WTC11 (cell line): ENCODE data around the gene ARHGAP26. TPM values are rescaled to one million over a fixed set of nuclear protein-coding genes. Genes with fewer than 3 reads are reported as not detected.

Source experiments
- ATAC-seq: fragments of 200-7000 bp; cut with Tn5 transposase; 2 replicates; pipeline ENCODE4 v1.10.0; 2021; ENCODE audit warnings: mild to moderate bottlenecking, moderate library complexity
- CTCF ChIA-PET: fragments of 300-600 bp; sonication (Branson Sonifier 250); formaldehyde crosslinking; loops from one replicate; lab custom pipeline; 2021; ENCODE audit warnings: antibody characterized with exemption; lab: Charles Lee
- POLR2A ChIA-PET: fragments of 350-600 bp; sonication (Branson Sonifier 250); formaldehyde crosslinking; loops from one replicate; lab custom pipeline; 2021; ENCODE audit warnings: antibody characterized with exemption; lab: Charles Lee
- DNase-seq: peaks from one replicate; pipeline ENCODE4 v3.0.0; 2021; ENCODE audit warnings: low spot score
- H3K27ac Mint-ChIP-seq: 2 replicates; pipeline ENCODE4 v1.8.0; 2021; ENCODE audit warnings: mixed read lengths
- H3K27me3 Mint-ChIP-seq: 2 replicates; pipeline ENCODE4 v1.8.0; 2021; ENCODE audit warnings: low read depth, mild to moderate bottlenecking, moderate library complexity, mixed read lengths
- H3K36me3 Mint-ChIP-seq: 2 replicates; pipeline ENCODE4 v1.8.0; 2021; ENCODE audit warnings: mixed read lengths
- H3K4me1 Mint-ChIP-seq: 2 replicates; pipeline ENCODE4 v1.8.0; 2022; ENCODE audit warnings: mixed read lengths
- H3K4me3 Mint-ChIP-seq: 2 replicates; pipeline ENCODE4 v1.8.0; 2021; ENCODE audit warnings: mild to moderate bottlenecking, moderate library complexity, mixed read lengths
- H3K9me3 Mint-ChIP-seq: 2 replicates; pipeline ENCODE4 v1.8.0; 2021; ENCODE audit warnings: mixed read lengths
- ATF2 ChIP-seq: sonication (generic); formaldehyde crosslinking; IDR thresholded peaks from 2 replicates; pipeline ENCODE4 v1.8.1; 2022; ENCODE audit warnings: low read depth, missing genetic modification reagents, borderline replicate concordance
- ATF3 ChIP-seq: sonication (generic); formaldehyde crosslinking; conservative IDR thresholded peaks from 2 replicates; pipeline ENCODE4 v1.8.1; 2022; ENCODE audit warnings: mild to moderate bottlenecking, missing genetic modification reagents
- CREM ChIP-seq: sonication (generic); formaldehyde crosslinking; IDR thresholded peaks from 2 replicates; pipeline ENCODE4 v1.8.1; 2022; ENCODE audit warnings: mild to moderate bottlenecking, missing genetic modification reagents, moderate library complexity
- EMX1 ChIP-seq: fragments of 250-450 bp; sonication (Bioruptor Pico); IDR thresholded peaks from 2 replicates; pipeline ENCODE4 v1.8.0; 2021; ENCODE audit warnings: mild to moderate bottlenecking
- ERG ChIP-seq: fragments of 250-450 bp; sonication (Bioruptor Pico); IDR thresholded peaks from 2 replicates; pipeline ENCODE4 v1.8.0; 2021; ENCODE audit warnings: mild to moderate bottlenecking
- ESRRA ChIP-seq: sonication (generic); formaldehyde crosslinking; IDR thresholded peaks from 2 replicates; pipeline ENCODE4 v1.8.1; 2022; ENCODE audit warnings: mild to moderate bottlenecking, missing genetic modification reagents, borderline replicate concordance
- FOXK1 ChIP-seq: sonication (generic); formaldehyde crosslinking; IDR thresholded peaks from 2 replicates; pipeline ENCODE4 v1.8.0; 2022; ENCODE audit warnings: mild to moderate bottlenecking, moderate library complexity, missing genetic modification reagents
- GRHL2 ChIP-seq: fragments of 250-450 bp; sonication (Bioruptor Pico); IDR thresholded peaks from 2 replicates; pipeline ENCODE4 v1.8.0; 2022; ENCODE audit warnings: mild to moderate bottlenecking, moderate library complexity; ENCODE audit not compliant: insufficient replicate concordance, severe bottlenecking
- IRF1 ChIP-seq: sonication (generic); formaldehyde crosslinking; IDR thresholded peaks from 2 replicates; pipeline ENCODE4 v1.8.0; 2023; ENCODE audit warnings: missing genetic modification reagents
- IRF2 ChIP-seq: sonication (generic); formaldehyde crosslinking; IDR thresholded peaks from 2 replicates; pipeline ENCODE4 v1.8.0; 2022; ENCODE audit warnings: low read depth, missing genetic modification reagents, borderline replicate concordance
- NFATC4 ChIP-seq: fragments of 250-450 bp; sonication (Bioruptor Pico); IDR thresholded peaks from 2 replicates; pipeline ENCODE4 v1.9.0; 2021; ENCODE audit warnings: mild to moderate bottlenecking
- NR3C1 ChIP-seq: sonication (generic); formaldehyde crosslinking; conservative IDR thresholded peaks from 2 replicates; pipeline ENCODE4 v1.8.1; 2023; ENCODE audit warnings: low read depth, mild to moderate bottlenecking, missing genetic modification reagents
- OVOL2 ChIP-seq: fragments of 250-450 bp; sonication (Bioruptor Pico); IDR thresholded peaks from 2 replicates; pipeline ENCODE4 v1.9.0; 2021; ENCODE audit warnings: mild to moderate bottlenecking, borderline replicate concordance
- SMAD4 ChIP-seq: sonication (generic); formaldehyde crosslinking; IDR thresholded peaks from 2 replicates; pipeline ENCODE4 v1.8.0; 2022; ENCODE audit warnings: mild to moderate bottlenecking, missing genetic modification reagents
- SP1 ChIP-seq: sonication (generic); formaldehyde crosslinking; conservative IDR thresholded peaks from 2 replicates; pipeline ENCODE4 v1.8.1; 2022; ENCODE audit warnings: missing genetic modification reagents
- TCF7 ChIP-seq: sonication (generic); formaldehyde crosslinking; IDR thresholded peaks from 2 replicates; pipeline ENCODE4 v1.8.0; 2022; ENCODE audit warnings: mild to moderate bottlenecking, low read depth, missing genetic modification reagents, moderate library complexity
- USF1 ChIP-seq: sonication (generic); formaldehyde crosslinking; IDR thresholded peaks from 2 replicates; pipeline ENCODE4 v1.8.0; 2022; ENCODE audit warnings: mild to moderate bottlenecking, missing genetic modification reagents
- ZNF138 ChIP-seq: sonication (generic); formaldehyde crosslinking; conservative IDR thresholded peaks from 2 replicates; pipeline ENCODE4 v1.8.1; 2022; ENCODE audit warnings: mild to moderate bottlenecking, moderate library complexity, missing genetic modification reagents
- ZNF425 ChIP-seq: fragments of 250-450 bp; sonication (Bioruptor Pico); conservative IDR thresholded peaks from 2 replicates; pipeline ENCODE4 v1.9.0; 2021; ENCODE audit warnings: mild to moderate bottlenecking
- ZSCAN18 ChIP-seq: fragments of 250-450 bp; sonication (Bioruptor Pico); IDR thresholded peaks from 2 replicates; pipeline ENCODE4 v2.1.2; 2022; ENCODE audit warnings: mild to moderate bottlenecking, moderate library complexity
- total RNA-seq: library from RNA; stranded (reverse); gene quantifications from 3 replicates; pipeline ENCODE4 v1.2.3, GENCODE V29; 2021

The ARHGAP26 gene
- total RNA-seq, 1 experiment from 2014 or later, result 22.3 TPM

GRCh38 chr5:143063175-143063970 lies 293.2 kb downstream of the ARHGAP26 start:
- peaks cover 9% of the 10 kb centered on the region for H3K36me3 Mint-ChIP-seq

GRCh38 chr5:143064218-143064641 lies 294.1 kb downstream of the ARHGAP26 start:
- no peaks in the 10 kb centered on the region for H3K27me3 Mint-ChIP-seq
- H3K4me3 Mint-ChIP-seq, result no peak overlapping the region
- peaks cover 3% of the 10 kb centered on the region; the same call in 1 of the 2 replicates for H3K36me3 Mint-ChIP-seq
- POLR2A ChIA-PET, result interaction anchor here (0.5 to 0.7 kb wide), 2 partner anchors 12 to 818 kb away, joined by 3 to 5 read pairs; no protein-coding TSS in a partner anchor
- DNase-seq, result no peak
- H3K4me1 Mint-ChIP-seq, result peaks cover 50% of the 10 kb centered on the region
- H3K9me3 Mint-ChIP-seq, result no peaks in the 10 kb centered on the region
- TF ChIP-seq SP1 (CRISPR knock-in tag), result no peak
- no peak for TF ChIP-seq EMX1
- TF ChIP-seq NFATC4, result no peak
- TF ChIP-seq ESRRA (CRISPR knock-in tag), result no peak
- TF ChIP-seq CREM (CRISPR knock-in tag), result no peak
- no peak for TF ChIP-seq ATF2
- no peak for TF ChIP-seq ZSCAN18 (CRISPR knock-in tag)
- no peak for TF ChIP-seq NR3C1 (CRISPR knock-in tag)
- TF ChIP-seq USF1 (CRISPR knock-in tag), result no peak
- TF ChIP-seq GRHL2, result no peak
- TF ChIP-seq SMAD4, result no peak
- no peak for TF ChIP-seq FOXK1
- CTCF ChIA-PET, result no interaction called here
- H3K27ac Mint-ChIP-seq, result no peak overlapping the region
- ATAC-seq, result no peak

More at GRCh38 chr5:143063175-143063970, 293.2 kb downstream of the ARHGAP26 start:
- no peak for TF ChIP-seq ESRRA (CRISPR knock-in tag)
- TF ChIP-seq ZNF138, result no peak
- TF ChIP-seq OVOL2 (CRISPR knock-in tag), result no peak
- TF ChIP-seq TCF7, result no peak
- TF ChIP-seq IRF1 (CRISPR knock-in tag), result no peak
- no peak for TF ChIP-seq SMAD4
- no peak for TF ChIP-seq ERG
- no peak for TF ChIP-seq ZNF425 (CRISPR knock-in tag)
- no peak for TF ChIP-seq IRF2 (CRISPR knock-in tag)
- no peak for TF ChIP-seq ATF3
- ChIA-PET CTCF (no interaction called here), POLR2A (interaction anchor here (0.5 to 0.7 kb wide), 2 partner anchors 11 to 819 kb away, joined by 3 to 5 read pairs; no protein-coding TSS in a partner anchor)
- DNase-seq, result no peak
- Mint-ChIP-seq H3K4me3 (no peak overlapping the region), H3K4me1 (peaks cover 55% of the 10 kb centered on the region), H3K27me3 (no peaks in the 10 kb centered on the region), H3K27ac (no peak overlapping the region), H3K9me3 (no peaks in the 10 kb centered on the region)
- no peak; the same call in 1 of the 2 replicates for ATAC-seq
